Trophoblast cell (in vitro differentiated cells and primary cell): ENCODE data around the gene PTK6.

Experiments used
- DNase-seq, 2 donors: peaks; one replicate each; pipeline ENCODE4 v3.0.0-alpha.2; 2016
- H2AFZ ChIP-seq: 2 replicates; pipeline ENCODE4 v1.6.1; 2013; ENCODE audit warnings: low read length, moderate library complexity, mild to moderate bottlenecking; ENCODE audit not compliant: insufficient read depth, poor library complexity
- H2AK5ac ChIP-seq: 2 replicates; pipeline ENCODE4 v1.6.1; 2013; ENCODE audit warnings: mild to moderate bottlenecking, low read length
- H2BK120ac ChIP-seq: 2 replicates; pipeline ENCODE4 v1.6.1; 2013; ENCODE audit warnings: low read length, mild to moderate bottlenecking, moderate library complexity; ENCODE audit not compliant: insufficient read depth, poor library complexity
- H2BK12ac ChIP-seq: 2 replicates; pipeline ENCODE4 v1.6.1; 2013; ENCODE audit warnings: mild to moderate bottlenecking, low read length, moderate library complexity
- H2BK5ac ChIP-seq: 2 replicates; pipeline ENCODE4 v1.6.1; 2013; ENCODE audit warnings: low read length, low read depth, moderate library complexity, mild to moderate bottlenecking; ENCODE audit not compliant: poor library complexity
- H3K14ac ChIP-seq: 2 replicates; pipeline ENCODE4 v1.6.1; 2013; ENCODE audit warnings: mild to moderate bottlenecking, low read length
- H3K18ac ChIP-seq: 2 replicates; pipeline ENCODE4 v1.6.1; 2013; ENCODE audit warnings: mild to moderate bottlenecking, low read length
- H3K23ac ChIP-seq: 2 replicates; pipeline ENCODE4 v1.6.1; 2013; ENCODE audit warnings: low read length
- H3K27ac ChIP-seq: 2 replicates; pipeline ENCODE4 v1.5.1; 2013; ENCODE audit warnings: low read depth, mild to moderate bottlenecking, inconsistent platforms, low read length, moderate library complexity
- H3K27me3 ChIP-seq: 2 replicates; pipeline ENCODE4 v1.6.1; 2013; ENCODE audit warnings: inconsistent platforms, mild to moderate bottlenecking, low read length, moderate library complexity; ENCODE audit not compliant: insufficient read depth
- H3K36me3 ChIP-seq, 2 experiments: 1 replicate in 1 of 2; 2 replicates in 1 of 2; pipeline ENCODE4 v1.6.1; 2013; ENCODE audit warnings: low read length in 2 of 2, mild to moderate bottlenecking in 2 of 2, moderate library complexity in 1 of 2; ENCODE audit not compliant: insufficient read depth in 2 of 2, control insufficient read depth in 1 of 2
- H3K4ac ChIP-seq: 2 replicates; pipeline ENCODE4 v1.6.1; 2013; ENCODE audit warnings: low read depth, mild to moderate bottlenecking, low read length, moderate library complexity
- H3K4me1 ChIP-seq, 2 experiments: 1 replicate in 1 of 2; 2 replicates in 1 of 2; pipeline ENCODE4 v1.6.1; 2013; ENCODE audit warnings: low read length in 2 of 2, mild to moderate bottlenecking in 2 of 2, moderate library complexity in 1 of 2; ENCODE audit not compliant: insufficient read depth in 2 of 2, control insufficient read depth in 1 of 2
- H3K4me2 ChIP-seq: 2 replicates; pipeline ENCODE4 v1.6.1; 2013; ENCODE audit warnings: inconsistent platforms, mild to moderate bottlenecking, low read length, moderate library complexity
- H3K4me3 ChIP-seq: 2 replicates; pipeline ENCODE4 v1.5.1; 2013; ENCODE audit warnings: mild to moderate bottlenecking, low read depth, low read length, inconsistent platforms
- H3K79me1 ChIP-seq: one replicate; pipeline ENCODE4 v1.6.1; 2013; ENCODE audit warnings: low read length
- H3K79me2 ChIP-seq: 2 replicates; pipeline ENCODE4 v1.6.1; 2013; ENCODE audit warnings: low read length, mild to moderate bottlenecking; ENCODE audit not compliant: control insufficient read depth, insufficient read depth, poor library complexity
- H3K9ac ChIP-seq: 2 replicates; pipeline ENCODE4 v1.6.1; 2013; ENCODE audit warnings: mild to moderate bottlenecking, low read length
- H3K9me3 ChIP-seq: 2 replicates; pipeline ENCODE4 v1.6.1; 2013; ENCODE audit warnings: low read depth, mild to moderate bottlenecking, control low read depth, inconsistent platforms, low read length; ENCODE audit not compliant: insufficient read depth
- H4K12ac ChIP-seq: 2 replicates; pipeline ENCODE4 v1.6.1; 2013; ENCODE audit warnings: low read depth, mild to moderate bottlenecking, low read length, moderate library complexity
- H4K8ac ChIP-seq: 2 replicates; pipeline ENCODE4 v1.6.1; 2013; ENCODE audit warnings: low read depth, mild to moderate bottlenecking, low read length, moderate library complexity
- H4K91ac ChIP-seq: one replicate; pipeline ENCODE4 v1.6.1; 2013; ENCODE audit warnings: low read depth, mild to moderate bottlenecking, low read length, moderate library complexity
- WGBS: extraction: QIAGEN DNeasy Blood & Tissue Kit; methylation state at CpG from one replicate; pipeline ENCODE4 v1.1.7; 2013; ENCODE audit warnings: missing lambda C conversion rate; ENCODE audit not compliant: insufficient read length, insufficient coverage; ENCODE audit errors: extremely low coverage; 5-methylcytosine and 5-hydroxymethylcytosine counted together

The PTK6 gene

GRCh38 chr20:63527184-63527583 is 10.0 kb downstream of the PTK6 start:
- H2AK5ac ChIP-seq = no peak overlapping the region
- no peak overlapping the region for H2BK120ac ChIP-seq
- no peak overlapping the region for H3K4ac ChIP-seq
- DNase-seq = no peak
- no peaks in the 10 kb centered on the region for H3K27me3 ChIP-seq
- no CpG with 5 or more reads among the region's 9 CpGs for WGBS
- H3K27ac ChIP-seq = no peak overlapping the region
- H3K79me2 ChIP-seq = peaks cover 2% of the 10 kb centered on the region
- no peak overlapping the region for H3K18ac ChIP-seq
- H4K12ac ChIP-seq = no peak overlapping the region
- no peak overlapping the region for H3K23ac ChIP-seq
- no peak overlapping the region for H3K4me3 ChIP-seq
- no peak overlapping the region for H4K8ac ChIP-seq
- no peak overlapping the region for H2BK12ac ChIP-seq
- no peak overlapping the region for H3K4me2 ChIP-seq
- H4K91ac ChIP-seq = no peak overlapping the region
- no peak overlapping the region for H3K14ac ChIP-seq
- H3K9ac ChIP-seq = no peak overlapping the region
- peaks cover 5% of the 10 kb centered on the region in 2 experiments for H3K4me1 ChIP-seq
- peaks cover 11% of the 10 kb centered on the region for H3K9me3 ChIP-seq
- H2AFZ ChIP-seq = no peak overlapping the region
- H2BK5ac ChIP-seq = no peak overlapping the region
- H3K79me1 ChIP-seq = no peaks in the 10 kb centered on the region
- peaks cover 12 to 15% of the 10 kb centered on the region in 2 experiments for H3K36me3 ChIP-seq

- H2AK5ac ChIP-seq = no peak overlapping the region
- no peak overlapping the region for H3K4me2 ChIP-seq
- no peak overlapping the region for H2AFZ ChIP-seq
- no peak overlapping the region for H3K23ac ChIP-seq
- peaks cover 10% of the 10 kb centered on the region for H3K79me2 ChIP-seq
- no peak overlapping the region for H2BK120ac ChIP-seq
- H3K4me3 ChIP-seq = no peak overlapping the region
- peaks cover 19% of the 10 kb centered on the region in 2 experiments for H3K36me3 ChIP-seq
- WGBS = no CpG with 5 or more reads among the region's 2 CpGs
- H3K27me3 ChIP-seq = no peaks in the 10 kb centered on the region
- H3K27ac ChIP-seq = no peak overlapping the region
- H4K12ac ChIP-seq = no peak overlapping the region
- no peak overlapping the region for H3K9ac ChIP-seq
- peaks cover 10% of the 10 kb centered on the region for H3K9me3 ChIP-seq
- H3K4me1 ChIP-seq = peaks cover 12 to 13% of the 10 kb centered on the region in 2 experiments
- DNase-seq = no peak
- no peak overlapping the region for H4K8ac ChIP-seq
- H3K79me1 ChIP-seq = peaks cover 4% of the 10 kb centered on the region
- no peak overlapping the region for H4K91ac ChIP-seq
- H2BK12ac ChIP-seq = no peak overlapping the region
- no peak overlapping the region for H2BK5ac ChIP-seq
- H3K18ac ChIP-seq = no peak overlapping the region
- H3K14ac ChIP-seq = no peak overlapping the region
- no peak overlapping the region for H3K4ac ChIP-seq
Observed at GRCh38 chr20:63525971-63526370, 11.2 kb downstream of the PTK6 start.

GRCh38 chr20:63525185-63525584 is 12.0 kb downstream of the PTK6 start:
- DNase-seq = no peak
- Histone ChIP-seq H4K91ac (no peak overlapping the region), H2AK5ac (no peak overlapping the region), H3K79me2 (peaks cover 14% of the 10 kb centered on the region), H3K14ac (no peak overlapping the region), H3K4me3 (no peak overlapping the region), H4K12ac (no peak overlapping the region), H3K27ac (no peak overlapping the region), H2AFZ (no peak overlapping the region), H3K9me3 (peaks cover 10% of the 10 kb centered on the region), H2BK120ac (no peak overlapping the region), H3K18ac (no peak overlapping the region), H4K8ac (no peak overlapping the region), H3K4ac (no peak overlapping the region), H2BK12ac (no peak overlapping the region), H3K79me1 (peaks cover 9% of the 10 kb centered on the region), H3K4me1 (peaks cover 12 to 13% of the 10 kb centered on the region in 2 experiments), H3K27me3 (no peaks in the 10 kb centered on the region), H3K23ac (no peak overlapping the region), H3K36me3 (peaks cover 19% of the 10 kb centered on the region in 2 experiments), H3K9ac (no peak overlapping the region), H2BK5ac (no peak overlapping the region), H3K4me2 (no peak overlapping the region)
- WGBS = no CpG with 5 or more reads among the region's 3 CpGs

GRCh38 chr20:63522981-63523611 is 14.1 kb downstream of the PTK6 start:
- no peak overlapping the region for H2BK5ac ChIP-seq
- no peak overlapping the region for H3K14ac ChIP-seq
- no peak overlapping the region for H2AK5ac ChIP-seq
- peaks cover 16% of the 10 kb centered on the region for H3K79me2 ChIP-seq
- no peak overlapping the region for H4K91ac ChIP-seq
- peaks cover 13% of the 10 kb centered on the region for H3K79me1 ChIP-seq
- H3K9me3 ChIP-seq = peaks cover 10% of the 10 kb centered on the region
- no peak overlapping the region for H2BK12ac ChIP-seq
- peaks cover 19 to 28% of the 10 kb centered on the region in 2 experiments for H3K4me1 ChIP-seq
- H3K18ac ChIP-seq = peak overlapping the region; percentile 38
- H3K9ac ChIP-seq = no peak overlapping the region
- H3K4ac ChIP-seq = no peak overlapping the region
- H3K27ac ChIP-seq = no peak overlapping the region
- no peak overlapping the region for H2BK120ac ChIP-seq
- H2AFZ ChIP-seq = no peak overlapping the region
- H3K4me2 ChIP-seq = no peak overlapping the region
- no peaks in the 10 kb centered on the region for H3K27me3 ChIP-seq
- H3K23ac ChIP-seq = no peak overlapping the region
- no CpG with 5 or more reads among the region's 11 CpGs for WGBS
- H3K4me3 ChIP-seq = no peak overlapping the region
- no peak overlapping the region for H4K8ac ChIP-seq
- H3K36me3 ChIP-seq = peaks cover 19% of the 10 kb centered on the region in 2 experiments
- H4K12ac ChIP-seq = no peak overlapping the region
- DNase-seq = no peak
